Adrenal gland (tissue), 5 donors: ENCODE results near the gene TLCD3A.

Experiments
- POLR2A ChIP-seq, 2 donors: fragments of 450-650 bp; IDR thresholded peaks; one replicate each; pipeline ENCODE4 v1.6.1; 2017; ENCODE audit warnings: antibody characterized with exemption in 2 of 2, mild to moderate bottlenecking in 2 of 2, moderate library complexity in 1 of 2
- TF ChIP-seq, protein P1 (sequence below), 6 experiments: fragments of 450-650 bp in 4 of 6; fragments of 200-600 bp in 2 of 6; sonication (generic) in 1 of 6; IDR thresholded peaks; 1 replicate in 5 of 6; 2 replicates in 1 of 6; pipeline versions ENCODE4 v1.5.1 to v1.8.0; 2016 to 2021; ENCODE audit warnings: antibody characterized with exemption in 6 of 6, mild to moderate bottlenecking in 2 of 6, moderate library complexity in 1 of 6
- donor health status: DM: no; HTN: no; CAD: no.

DNA sequence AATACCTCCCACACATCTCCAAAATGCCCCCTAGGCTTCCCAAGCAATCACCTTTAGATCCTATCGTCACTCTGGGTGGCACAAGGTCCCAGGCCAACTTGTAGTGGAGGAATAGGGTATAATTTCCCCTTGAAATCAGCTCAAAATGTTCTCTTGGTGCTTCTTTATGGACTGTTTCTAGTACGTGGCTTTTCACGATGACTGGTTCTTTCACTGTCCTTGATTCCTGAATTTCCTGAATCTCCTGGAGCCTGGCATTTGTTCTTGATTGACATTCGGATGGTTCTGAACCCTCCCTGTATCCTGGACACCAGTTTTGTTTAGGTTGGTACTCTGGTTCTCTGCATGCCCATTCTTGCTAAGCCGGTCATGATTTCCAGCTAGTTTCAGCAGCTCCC lies 10.9 kb upstream of the TLCD3A start:
- TF ChIP-seq, protein P1, sequence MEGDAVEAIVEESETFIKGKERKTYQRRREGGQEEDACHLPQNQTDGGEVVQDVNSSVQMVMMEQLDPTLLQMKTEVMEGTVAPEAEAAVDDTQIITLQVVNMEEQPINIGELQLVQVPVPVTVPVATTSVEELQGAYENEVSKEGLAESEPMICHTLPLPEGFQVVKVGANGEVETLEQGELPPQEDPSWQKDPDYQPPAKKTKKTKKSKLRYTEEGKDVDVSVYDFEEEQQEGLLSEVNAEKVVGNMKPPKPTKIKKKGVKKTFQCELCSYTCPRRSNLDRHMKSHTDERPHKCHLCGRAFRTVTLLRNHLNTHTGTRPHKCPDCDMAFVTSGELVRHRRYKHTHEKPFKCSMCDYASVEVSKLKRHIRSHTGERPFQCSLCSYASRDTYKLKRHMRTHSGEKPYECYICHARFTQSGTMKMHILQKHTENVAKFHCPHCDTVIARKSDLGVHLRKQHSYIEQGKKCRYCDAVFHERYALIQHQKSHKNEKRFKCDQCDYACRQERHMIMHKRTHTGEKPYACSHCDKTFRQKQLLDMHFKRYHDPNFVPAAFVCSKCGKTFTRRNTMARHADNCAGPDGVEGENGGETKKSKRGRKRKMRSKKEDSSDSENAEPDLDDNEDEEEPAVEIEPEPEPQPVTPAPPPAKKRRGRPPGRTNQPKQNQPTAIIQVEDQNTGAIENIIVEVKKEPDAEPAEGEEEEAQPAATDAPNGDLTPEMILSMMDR (IDR thresholded peaks at IDR 0.05) = no peak
- TF ChIP-seq POLR2A (IDR thresholded peaks at IDR 0.05) = no peak
